ENCODE data around the gene MRPS26. TPM values are rescaled to one million over a fixed set of nuclear protein-coding genes. Genes with fewer than 3 reads are reported as not detected.

MRPS26 gene
- total and polyA plus RNA-seq, 9 donors: 18.4 to 65.8 (median 51.9) TPM

GRCh38 chr20:3067139-3068014 lies 21.5 kb downstream of the MRPS26 start:
- Histone ChIP-seq H3K27ac (no peak overlapping the region), H3K4me1 (ENCODE audit: insufficient read depth) (no peaks in the 10 kb centered on the region), H3K27me3 (no peaks in the 10 kb centered on the region), H3K36me3 (no peaks in the 10 kb centered on the region), H3K4me3 (no peak overlapping the region), H3K9me3 (no peaks in the 10 kb centered on the region)
- 65 to 84% (median 77%) methylated on average over 23 of the region's 23 CpGs for WGBS, 3 donors
- intact Hi-C loops (cut with DNase I): no loop called here
- no peak for DNase-seq
- TF ChIP-seq EP300 (IDR thresholded peaks at IDR 0.05) (no peak), CTCF (IDR thresholded peaks at IDR 0.05) (no peak), POLR2A (IDR thresholded peaks at IDR 0.05) (no peak)

- intact Hi-C loops (cut with DNase I): no loop called here
- H3K4me1 ChIP-seq (ENCODE audit: insufficient read depth): no peaks in the 10 kb centered on the region
- no peaks in the 10 kb centered on the region for H3K27me3 ChIP-seq
- WGBS, 3 donors: 54 to 71% (median 68%) methylated on average over 8 of the region's 8 CpGs
- TF ChIP-seq EP300 (IDR thresholded peaks at IDR 0.05) (no peak), CTCF (IDR thresholded peaks at IDR 0.05) (no peak), POLR2A (IDR thresholded peaks at IDR 0.05) (no peak)
- H3K4me3 ChIP-seq: no peak overlapping the region
- no peaks in the 10 kb centered on the region for H3K9me3 ChIP-seq
- H3K27ac ChIP-seq: no peak overlapping the region
- H3K36me3 ChIP-seq: no peaks in the 10 kb centered on the region
- no peak for DNase-seq
These were observed 22.2 kb downstream of the MRPS26 start for GRCh38 chr20:3068075-3068474.

GRCh38 chr20:3068986-3069900 lies 23.4 kb downstream of the MRPS26 start:
- DNase-seq: no peak
- WGBS, 3 donors: 79 to 86% (median 86%) methylated on average over 8 of the region's 8 CpGs
- TF ChIP-seq CTCF (IDR thresholded peaks at IDR 0.05) (no peak), POLR2A (IDR thresholded peaks at IDR 0.05) (no peak), EP300 (IDR thresholded peaks at IDR 0.05) (no peak)
- Histone ChIP-seq H3K27me3 (no peaks in the 10 kb centered on the region), H3K9me3 (no peaks in the 10 kb centered on the region), H3K27ac (no peak overlapping the region), H3K36me3 (no peaks in the 10 kb centered on the region), H3K4me1 (ENCODE audit: insufficient read depth) (no peaks in the 10 kb centered on the region), H3K4me3 (no peak overlapping the region)
- intact Hi-C loops (cut with DNase I): no loop called here

GRCh38 chr20:3070725-3071124 lies 24.9 kb downstream of the MRPS26 start:
- Histone ChIP-seq H3K36me3 (no peaks in the 10 kb centered on the region), H3K27me3 (no peaks in the 10 kb centered on the region), H3K4me1 (ENCODE audit: insufficient read depth) (no peaks in the 10 kb centered on the region), H3K27ac (no peak overlapping the region), H3K4me3 (no peak overlapping the region), H3K9me3 (no peaks in the 10 kb centered on the region)
- intact Hi-C loops (cut with DNase I): no loop called here
- TF ChIP-seq POLR2A (IDR thresholded peaks at IDR 0.05): no peak
- TF ChIP-seq EP300 (IDR thresholded peaks at IDR 0.05): no peak
- TF ChIP-seq CTCF (IDR thresholded peaks at IDR 0.05): no peak
- no peak for DNase-seq
- 83 to 87% (median 84%) methylated on average over 4 of the region's 4 CpGs for WGBS, 3 donors
